WI38 (cell line): Measurements from ENCODE around the gene CCL7.

Experiments
- H3K4me3 ChIP-seq: 2 replicates; pipeline ENCODE4 v1.5.1; 2011; ENCODE audit warnings: low read depth, mild to moderate bottlenecking, control low read depth, low read length
- TF ChIP-seq, protein P1 (sequence below): IDR thresholded peaks from 2 replicates; pipeline ENCODE4 v1.5.1; 2012; ENCODE audit warnings: low read depth, mild to moderate bottlenecking, control low read depth, low read length

Gene CCL7

DNA sequence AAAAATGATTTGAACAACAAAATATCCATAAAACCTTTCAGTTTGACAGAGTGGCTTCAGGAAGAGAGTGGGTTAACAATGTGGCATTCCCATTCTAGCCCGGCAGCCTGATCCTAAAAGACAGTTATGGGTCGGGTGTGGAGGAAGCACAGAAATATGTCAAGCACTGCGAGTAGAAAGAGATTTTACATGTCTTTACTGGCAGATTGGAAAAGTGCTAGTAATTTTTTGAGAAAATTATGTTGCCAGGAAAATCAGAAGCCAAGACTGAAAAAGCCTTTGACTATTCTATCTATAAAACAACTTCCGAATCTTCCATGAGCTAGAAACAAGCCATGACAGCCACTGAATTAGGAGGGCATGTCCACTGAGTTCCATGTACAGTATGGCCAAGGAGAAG, 9.2 kb upstream of the CCL7 start:
- TF ChIP-seq, protein P1, sequence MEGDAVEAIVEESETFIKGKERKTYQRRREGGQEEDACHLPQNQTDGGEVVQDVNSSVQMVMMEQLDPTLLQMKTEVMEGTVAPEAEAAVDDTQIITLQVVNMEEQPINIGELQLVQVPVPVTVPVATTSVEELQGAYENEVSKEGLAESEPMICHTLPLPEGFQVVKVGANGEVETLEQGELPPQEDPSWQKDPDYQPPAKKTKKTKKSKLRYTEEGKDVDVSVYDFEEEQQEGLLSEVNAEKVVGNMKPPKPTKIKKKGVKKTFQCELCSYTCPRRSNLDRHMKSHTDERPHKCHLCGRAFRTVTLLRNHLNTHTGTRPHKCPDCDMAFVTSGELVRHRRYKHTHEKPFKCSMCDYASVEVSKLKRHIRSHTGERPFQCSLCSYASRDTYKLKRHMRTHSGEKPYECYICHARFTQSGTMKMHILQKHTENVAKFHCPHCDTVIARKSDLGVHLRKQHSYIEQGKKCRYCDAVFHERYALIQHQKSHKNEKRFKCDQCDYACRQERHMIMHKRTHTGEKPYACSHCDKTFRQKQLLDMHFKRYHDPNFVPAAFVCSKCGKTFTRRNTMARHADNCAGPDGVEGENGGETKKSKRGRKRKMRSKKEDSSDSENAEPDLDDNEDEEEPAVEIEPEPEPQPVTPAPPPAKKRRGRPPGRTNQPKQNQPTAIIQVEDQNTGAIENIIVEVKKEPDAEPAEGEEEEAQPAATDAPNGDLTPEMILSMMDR: no peak

DNA sequence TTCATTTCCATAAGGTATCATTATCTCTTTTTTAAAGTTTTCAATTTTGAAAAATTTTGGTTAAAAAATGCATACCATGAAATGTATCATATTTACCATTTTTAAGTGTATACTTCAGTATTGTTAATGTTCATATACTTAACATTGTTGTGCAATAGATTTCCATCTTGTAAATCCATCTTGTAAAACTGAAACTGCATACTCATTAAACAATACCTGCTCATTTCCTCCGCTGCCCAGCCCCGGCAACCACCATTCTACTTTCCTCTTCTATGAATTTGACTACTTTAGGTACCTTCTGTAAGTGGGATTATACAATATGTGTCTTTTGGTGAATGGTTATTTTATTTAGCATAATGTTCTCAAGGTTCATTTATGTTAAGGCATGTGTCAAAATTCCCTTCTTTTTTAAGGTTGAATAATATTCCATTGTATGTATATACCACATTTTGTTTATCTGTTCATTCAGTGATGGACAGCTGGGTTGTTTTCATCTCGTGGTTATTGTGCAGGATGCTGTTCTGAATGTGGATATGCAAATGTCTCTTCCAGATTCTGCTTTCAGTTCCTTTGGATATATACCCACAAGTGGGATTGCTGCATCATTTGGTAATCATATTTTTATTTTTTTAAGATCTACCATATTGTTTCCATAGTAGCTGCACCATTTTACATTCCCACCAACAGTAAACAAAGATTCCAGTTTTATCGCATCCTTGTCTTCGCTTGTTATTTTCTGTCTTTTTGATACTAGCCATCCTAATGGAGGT, 8.3 kb upstream of the CCL7 start:
- H3K4me3 ChIP-seq: no peak overlapping the region
- TF ChIP-seq, protein P1: no peak

More for the DNA sequence above, 9.2 kb upstream of the CCL7 start:
- no peak overlapping the region for H3K4me3 ChIP-seq

DNA sequence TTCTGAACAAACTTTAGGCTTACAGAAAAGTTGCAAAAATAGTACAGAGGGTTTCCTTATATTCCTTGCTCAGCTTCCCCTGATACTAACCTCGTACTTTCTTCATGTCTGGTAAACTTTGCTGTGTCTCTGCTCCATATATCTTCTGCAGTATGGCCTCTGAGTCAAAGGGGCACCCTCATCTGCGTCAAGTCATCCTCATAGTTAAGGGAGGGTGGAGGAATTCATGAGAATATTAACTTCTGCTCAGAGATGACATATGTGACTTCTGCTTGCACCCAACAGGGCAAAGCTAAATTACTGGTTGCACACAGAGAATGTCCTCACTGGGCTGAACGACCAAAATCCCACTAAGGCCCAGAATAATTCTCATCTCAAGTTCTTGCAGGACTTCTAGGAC, 4.3 kb upstream of the CCL7 start:
- TF ChIP-seq, protein P1: no peak
- no peak overlapping the region for H3K4me3 ChIP-seq

DNA sequence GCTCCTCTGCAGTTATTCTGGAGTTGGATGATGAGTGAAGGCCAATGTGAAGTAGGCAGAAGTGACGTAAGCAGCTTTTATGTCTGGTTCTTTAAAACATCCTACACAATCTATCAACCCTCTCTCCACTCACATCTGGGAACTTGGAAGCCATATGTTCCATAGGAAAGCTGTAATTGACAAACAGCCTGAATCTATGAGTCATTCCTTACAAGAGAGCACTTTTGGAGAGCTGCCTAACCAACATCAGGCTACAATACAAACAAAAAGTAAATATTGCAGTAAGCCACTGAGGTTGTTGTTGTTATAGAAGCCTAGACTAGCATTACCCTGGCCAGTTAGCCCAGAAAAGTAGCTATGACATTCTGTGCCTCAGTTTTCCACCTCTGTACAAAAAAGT, 5.9 kb downstream of the CCL7 start:
- no peak overlapping the region for H3K4me3 ChIP-seq
- TF ChIP-seq, protein P1: no peak

DNA sequence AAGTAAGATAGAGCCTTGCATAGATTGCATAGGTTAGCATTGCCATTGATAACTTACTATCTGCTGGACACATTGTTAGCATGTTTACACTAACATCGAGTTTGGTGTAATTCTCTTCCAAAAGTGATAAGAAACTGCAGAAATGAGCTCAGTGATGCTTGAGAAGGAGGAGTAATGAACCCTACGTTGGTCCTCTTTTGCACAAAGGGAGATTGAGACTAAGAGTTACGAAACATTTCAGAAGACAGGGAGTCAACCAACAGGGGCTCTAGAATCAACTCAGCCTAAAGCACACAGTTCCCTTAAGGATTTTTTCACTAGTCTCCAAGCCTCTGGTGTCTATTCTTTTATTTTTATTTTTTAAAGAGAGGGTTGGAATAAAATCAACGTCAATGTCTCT, 6.8 kb downstream of the CCL7 start:
- TF ChIP-seq, protein P1: no peak
- H3K4me3 ChIP-seq: no peak overlapping the region

DNA sequence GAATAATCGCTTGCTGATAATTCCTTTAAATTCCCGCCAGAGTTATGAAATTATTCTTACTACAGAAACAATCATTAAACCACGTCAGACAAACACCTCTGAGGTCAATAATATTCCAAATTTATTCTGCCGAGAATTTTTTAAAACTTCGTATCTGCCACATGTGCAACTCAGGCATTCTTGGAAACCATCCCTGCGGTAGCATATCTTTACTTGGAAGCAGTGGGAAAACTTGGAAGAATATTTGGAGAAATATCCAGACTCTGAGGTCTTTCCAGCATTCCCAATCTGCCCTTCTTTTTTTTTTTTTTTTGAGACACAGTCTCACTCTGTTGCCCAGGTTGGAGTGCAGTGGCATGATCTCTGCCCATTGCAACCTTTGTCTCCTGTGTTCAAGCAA, 13.6 kb downstream of the CCL7 start:
- no peak overlapping the region for H3K4me3 ChIP-seq
- TF ChIP-seq, protein P1: no peak

DNA sequence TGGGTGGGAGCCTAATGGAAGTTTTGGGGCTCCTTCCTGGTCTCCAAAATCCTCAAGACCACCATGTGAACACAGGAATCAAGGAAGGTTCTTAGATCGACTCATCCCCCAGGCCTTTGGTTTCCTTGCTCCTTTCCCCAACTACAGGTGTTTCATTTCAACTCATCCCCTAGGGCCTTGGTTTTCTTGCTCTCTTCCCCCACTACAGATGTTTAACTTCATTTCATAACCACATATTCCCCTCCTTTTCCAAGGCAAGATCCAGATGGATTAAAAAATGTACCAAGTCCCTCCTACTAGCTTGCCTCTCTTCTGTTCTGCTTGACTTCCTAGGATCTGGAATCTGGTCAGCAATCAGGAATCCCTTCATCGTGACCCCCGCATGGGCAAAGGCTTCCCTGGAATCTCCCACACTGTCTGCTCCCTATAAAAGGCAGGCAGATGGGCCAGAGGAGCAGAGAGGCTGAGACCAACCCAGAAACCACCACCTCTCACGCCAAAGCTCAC, 15.3 kb downstream of the CCL7 start, which contains the start of gene CCL11:
TSS of gene CCL11 (plus strand) at position 457 of the 507 bp plus-strand sequence. CDS start 67 bp downstream, outside the sequence.
- no peak within 1 kb of the TSS for H3K4me3 ChIP-seq
- TF ChIP-seq, protein P1: no peak
